Iris pigment epithelial cell (primary cell): ENCODE data around the gene CHD2.

Experiments used
- DNase-seq: peaks from one replicate; pipeline ENCODE4 v3.0.0-alpha.2; 2011; ENCODE audit warnings: low read depth

Gene CHD2

GRCh38 chr15:92962914-92963313 is 62.8 kb downstream of the CHD2 start:
- no peak for DNase-seq

- DNase-seq, result no peak
Measured at GRCh38 chr15:92963794-92964193, 63.7 kb downstream of the CHD2 start.

GRCh38 chr15:92968926-92969651 is 69.0 kb downstream of the CHD2 start:
- peak; percentile 18 for DNase-seq

GRCh38 chr15:92970656-92971055 is 70.5 kb downstream of the CHD2 start:
- DNase-seq, result peak; percentile 66

GRCh38 chr15:92971081-92971480 is 71.0 kb downstream of the CHD2 start:
- DNase-seq, result no peak

GRCh38 chr15:92971713-92972112 is 71.6 kb downstream of the CHD2 start:
- DNase-seq, result no peak

- no peak for DNase-seq
Measured at GRCh38 chr15:92974183-92974915, 74.2 kb downstream of the CHD2 start.

GRCh38 chr15:92979011-92979701 is 79.0 kb downstream of the CHD2 start:
- DNase-seq, result peak; percentile 52

GRCh38 chr15:92981333-92981732 is 81.2 kb downstream of the CHD2 start:
- peak; percentile 67 for DNase-seq

GRCh38 chr15:92984161-92984560 is 84.0 kb downstream of the CHD2 start:
- DNase-seq, result no peak

- DNase-seq, result no peak
Measured at GRCh38 chr15:92989470-92989869, 89.3 kb downstream of the CHD2 start.

GRCh38 chr15:92990031-92990430 is 89.9 kb downstream of the CHD2 start:
- DNase-seq, result no peak

- no peak for DNase-seq
Measured at GRCh38 chr15:92992720-92993119, 92.6 kb downstream of the CHD2 start.

GRCh38 chr15:92997821-92998220 is 97.7 kb downstream of the CHD2 start:
- DNase-seq, result no peak

- no peak for DNase-seq
Measured at GRCh38 chr15:93001156-93001555, 101.0 kb downstream of the CHD2 start.

- DNase-seq, result no peak
Measured at GRCh38 chr15:93001881-93002280, 101.8 kb downstream of the CHD2 start.

GRCh38 chr15:93005133-93005532 is 105.0 kb downstream of the CHD2 start:
- no peak for DNase-seq

- no peak for DNase-seq
Measured at GRCh38 chr15:93007994-93008393, 107.9 kb downstream of the CHD2 start.

GRCh38 chr15:93012786-93013185 is 112.7 kb downstream of the CHD2 start:
- DNase-seq, result no peak

GRCh38 chr15:93017526-93017925 is 117.4 kb downstream of the CHD2 start:
- DNase-seq, result no peak

- no peak for DNase-seq
Measured at GRCh38 chr15:93018574-93018973, 118.5 kb downstream of the CHD2 start.

GRCh38 chr15:93019090-93019489 is 119.0 kb downstream of the CHD2 start:
- no peak for DNase-seq

- DNase-seq, result no peak
Measured at GRCh38 chr15:93019971-93020370, 119.8 kb downstream of the CHD2 start.
